T47D (cell line): ENCODE data around the gene SCRN3.

ENCODE experiments used
- DNase-seq, 2 experiments: peaks; one replicate each; pipeline versions ENCODE4 v3.0.0 to v3.0.0-alpha.2; 2011 to 2012; ENCODE audit warnings: low read depth in 1 of 2, low spot score in 1 of 2
- JUND ChIP-seq: IDR thresholded peaks from 2 replicates; pipeline ENCODE4 v1.6.1; 2012; ENCODE audit warnings: low read depth
- in situ Hi-C: cut with HindIII; loops from 2 replicates; pipeline ENCODE4 v1.10.0; 2016; ENCODE audit warnings: low sequenced_read_pairs, low pct_unique_long_range_greater_than_20kb

Gene SCRN3

DNA sequence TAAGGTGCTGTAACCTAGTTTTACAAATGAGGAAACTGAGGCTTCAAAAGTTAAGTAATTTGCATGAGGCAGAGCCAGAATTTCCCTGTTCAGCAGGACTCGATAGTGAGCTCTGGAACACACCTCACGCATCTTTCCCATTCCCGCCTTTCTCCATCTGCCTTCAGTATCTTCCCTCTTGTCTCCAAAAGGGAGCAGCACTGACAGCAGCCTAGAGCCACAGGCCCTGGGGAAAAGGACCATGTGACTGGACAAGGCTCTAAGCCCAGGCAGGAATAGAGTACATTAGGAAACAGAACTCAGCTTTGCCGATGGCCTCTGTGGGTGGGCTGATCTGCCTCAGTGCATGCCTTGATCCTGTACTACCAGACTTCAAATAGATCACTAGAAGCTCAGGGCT lies 69.8 kb downstream of the SCRN3 start:
- peak in 1 of 2 experiments; percentile 16 for DNase-seq

DNA sequence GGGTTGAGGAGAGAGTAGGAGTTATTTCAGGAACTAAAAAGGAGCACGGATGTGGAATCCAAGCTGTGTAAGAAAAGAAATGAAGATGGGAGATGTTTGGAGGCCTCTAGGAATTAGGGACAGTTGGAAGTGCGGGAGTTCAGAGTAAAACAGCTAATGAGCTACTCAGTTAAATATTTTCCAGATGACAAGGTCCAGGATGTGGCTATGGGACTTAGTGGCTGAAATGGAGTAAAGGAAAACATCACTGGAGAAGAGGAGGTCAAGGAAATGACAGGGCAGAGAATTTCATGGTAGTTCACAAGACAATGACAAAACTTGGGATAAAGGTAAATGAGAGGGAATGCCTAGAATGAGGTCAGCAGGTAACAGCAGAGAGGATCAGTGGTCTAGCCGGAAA lies 78.3 kb downstream of the SCRN3 start:
- DNase-seq: no peak
- in situ Hi-C loops: no loop called here

More for the DNA sequence above, 69.8 kb downstream of the SCRN3 start:
- TF ChIP-seq JUND: no peak
- in situ Hi-C loops: no loop called here

DNA sequence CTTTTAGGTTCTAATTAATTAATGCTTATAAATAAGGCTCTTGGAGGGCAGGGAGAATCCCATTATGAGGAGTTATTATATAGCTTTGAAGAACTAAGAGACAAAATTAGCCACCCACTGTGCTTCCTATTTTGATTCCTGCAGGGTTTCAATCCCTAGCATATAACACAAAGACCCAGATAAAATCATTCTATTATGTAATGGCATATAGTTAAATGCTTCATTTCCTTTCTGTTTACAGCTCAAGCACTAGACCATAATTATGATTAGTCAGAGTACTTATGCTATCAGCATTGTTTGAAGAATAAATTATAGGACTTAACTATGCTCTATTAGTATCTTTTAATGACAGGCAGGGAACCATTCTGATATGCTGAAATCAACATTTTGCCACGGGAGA lies 82.2 kb downstream of the SCRN3 start:
- in situ Hi-C loops: no loop called here
- DNase-seq: no peak
- TF ChIP-seq JUND: no peak

More for the DNA sequence above, 78.3 kb downstream of the SCRN3 start:
- no peak for TF ChIP-seq JUND
